ENCODE measurements around the gene SLC6A8.

DNA sequence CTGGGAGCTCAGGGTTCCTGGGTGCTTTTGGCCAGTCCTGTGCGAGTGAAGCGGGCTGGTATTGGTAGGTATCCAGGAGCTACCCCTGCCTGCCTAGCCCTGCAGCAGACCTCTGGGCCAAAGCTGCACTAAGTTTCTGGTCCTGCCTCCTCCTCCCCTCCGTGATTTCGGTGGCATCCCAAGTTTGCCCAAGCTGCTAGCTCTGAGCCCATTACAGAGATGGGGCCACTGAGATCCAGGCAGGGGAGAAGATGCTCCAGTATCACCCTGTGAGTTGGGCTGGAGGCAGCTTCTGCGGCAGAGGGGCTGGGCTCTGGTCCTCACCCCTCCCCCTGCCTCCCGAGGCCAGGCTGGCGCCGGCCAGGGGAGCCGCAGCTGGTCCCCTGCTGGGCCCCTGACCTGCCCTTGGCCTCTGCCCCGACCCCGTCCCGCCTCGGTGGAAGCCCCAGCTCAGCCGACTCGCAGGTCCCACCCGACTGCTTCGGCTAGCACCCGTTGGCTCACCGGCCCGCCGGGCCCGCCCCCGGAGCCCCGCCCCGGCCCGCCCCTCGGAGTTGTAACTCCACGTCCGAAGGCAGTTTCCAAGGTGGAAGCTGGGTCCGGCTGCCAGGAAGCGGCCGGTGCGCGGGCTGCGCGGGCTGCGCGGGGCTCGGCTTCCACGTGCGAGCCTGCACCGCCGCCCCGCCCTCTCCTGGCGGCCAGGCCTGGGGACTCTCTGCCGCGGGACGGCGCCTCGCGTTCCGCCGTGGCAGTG is 40.9 kb upstream of the SLC6A8 start, which contains the start of gene DUSP9:
- TF ChIP-seq, protein P1, sequence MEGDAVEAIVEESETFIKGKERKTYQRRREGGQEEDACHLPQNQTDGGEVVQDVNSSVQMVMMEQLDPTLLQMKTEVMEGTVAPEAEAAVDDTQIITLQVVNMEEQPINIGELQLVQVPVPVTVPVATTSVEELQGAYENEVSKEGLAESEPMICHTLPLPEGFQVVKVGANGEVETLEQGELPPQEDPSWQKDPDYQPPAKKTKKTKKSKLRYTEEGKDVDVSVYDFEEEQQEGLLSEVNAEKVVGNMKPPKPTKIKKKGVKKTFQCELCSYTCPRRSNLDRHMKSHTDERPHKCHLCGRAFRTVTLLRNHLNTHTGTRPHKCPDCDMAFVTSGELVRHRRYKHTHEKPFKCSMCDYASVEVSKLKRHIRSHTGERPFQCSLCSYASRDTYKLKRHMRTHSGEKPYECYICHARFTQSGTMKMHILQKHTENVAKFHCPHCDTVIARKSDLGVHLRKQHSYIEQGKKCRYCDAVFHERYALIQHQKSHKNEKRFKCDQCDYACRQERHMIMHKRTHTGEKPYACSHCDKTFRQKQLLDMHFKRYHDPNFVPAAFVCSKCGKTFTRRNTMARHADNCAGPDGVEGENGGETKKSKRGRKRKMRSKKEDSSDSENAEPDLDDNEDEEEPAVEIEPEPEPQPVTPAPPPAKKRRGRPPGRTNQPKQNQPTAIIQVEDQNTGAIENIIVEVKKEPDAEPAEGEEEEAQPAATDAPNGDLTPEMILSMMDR (IDR thresholded peaks at IDR 0.05), result no peak
- TF ChIP-seq POLR2AphosphoS5 (IDR thresholded peaks at IDR 0.05), result no peak
- no peak for TF ChIP-seq POLR2A (IDR thresholded peaks at IDR 0.05)

Measured in prostate gland (tissue), 2 donors.